GM18498 (cell line): ENCODE data around the gene ASB2.

Experiments
- ATAC-seq: cut with Tn5 transposase; IDR thresholded peaks from one replicate; pipeline ENCODE4 v1.9.1; 2021; ENCODE audit warnings: mild to moderate bottlenecking, moderate library complexity; ENCODE audit not compliant: unreplicated experiment

Gene ASB2

DNA sequence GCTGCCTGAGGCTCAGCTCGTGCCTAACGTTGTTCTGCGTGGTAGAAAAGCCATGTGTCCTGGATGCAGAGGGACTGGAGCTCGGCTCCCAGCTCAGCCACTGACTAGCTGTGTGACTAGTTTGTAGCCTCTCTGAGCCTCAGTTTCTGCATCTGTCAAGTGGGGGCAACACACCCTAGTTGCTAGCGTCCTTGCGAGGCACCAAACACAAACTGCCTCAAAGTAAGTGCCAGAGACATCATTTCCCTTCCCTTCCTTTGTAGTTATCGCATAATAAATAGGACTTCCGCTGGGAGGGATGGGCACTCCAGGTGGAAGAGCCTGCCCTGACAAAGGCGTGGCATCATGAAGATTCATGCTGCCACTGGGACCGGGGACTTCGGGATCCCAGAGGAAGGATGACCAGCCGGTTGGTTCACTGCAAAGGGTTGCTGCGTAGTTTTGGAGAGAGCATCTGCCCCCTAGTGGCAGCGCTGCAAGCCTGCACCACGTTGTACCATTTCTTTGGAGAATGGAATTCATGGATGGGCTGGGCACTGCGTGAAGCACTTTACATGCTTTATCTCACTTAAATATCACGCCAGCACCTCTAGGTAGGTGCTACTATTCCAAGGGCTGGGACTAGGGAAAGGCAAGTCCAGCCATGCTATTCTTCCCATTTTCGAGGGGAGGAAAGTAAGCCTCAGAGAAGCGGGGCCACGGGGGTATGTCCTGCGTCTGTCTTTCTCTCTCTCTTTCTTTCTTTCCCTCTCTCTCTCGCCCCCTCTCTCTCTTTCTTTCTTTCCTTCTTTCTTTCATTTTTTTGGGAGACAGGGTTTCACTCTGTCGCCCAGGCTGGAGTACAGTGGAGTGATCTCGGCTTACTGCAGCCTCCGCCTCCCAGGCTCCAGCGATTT, 25.4 kb upstream of the ASB2 start:
- peak; percentile 78 for ATAC-seq

DNA sequence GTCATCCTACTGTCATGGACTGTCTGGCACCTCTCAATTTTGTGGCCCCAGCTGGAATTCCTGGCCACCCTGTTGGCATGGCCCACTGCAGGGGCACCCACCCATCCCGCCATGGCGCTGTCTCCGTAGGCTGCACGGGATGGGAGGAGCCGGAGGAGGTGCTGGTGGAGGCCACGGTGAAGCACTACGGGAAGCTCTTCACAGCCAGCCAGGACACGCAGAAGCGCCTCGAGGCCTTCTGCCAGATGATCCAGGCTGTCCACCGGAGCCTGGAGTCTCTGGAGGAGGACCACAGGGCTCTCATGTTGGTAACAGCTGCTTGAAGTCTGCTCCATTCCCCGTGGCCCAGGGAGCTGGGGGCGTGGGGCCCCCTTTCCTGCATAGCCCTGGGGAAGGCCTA, 24.6 kb upstream of the ASB2 start:
- no peak for ATAC-seq

DNA sequence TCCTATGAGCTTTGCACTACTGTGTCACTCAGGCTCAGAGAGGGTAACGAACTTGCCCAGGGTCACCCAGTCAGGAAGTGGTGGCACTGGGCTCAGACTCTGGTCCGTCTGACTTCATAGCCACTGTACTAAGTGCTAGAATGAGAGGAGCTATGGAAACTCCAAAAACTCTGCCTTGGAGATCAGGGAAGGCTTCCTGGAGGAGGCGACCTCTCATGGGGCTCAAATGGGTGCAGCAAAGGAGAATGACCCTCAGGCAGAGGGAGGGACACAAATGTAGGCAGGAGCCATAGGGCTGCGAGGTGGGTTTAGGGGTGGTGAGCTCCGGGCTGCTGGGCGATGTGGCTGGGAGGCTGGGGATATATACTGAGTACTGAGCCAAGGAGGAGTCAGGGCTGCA, 23.9 kb upstream of the ASB2 start:
- ATAC-seq: no peak

- ATAC-seq: no peak
Measured at GRCh38 chr14:93999573-93999972, 23.2 kb upstream of the ASB2 start.

DNA sequence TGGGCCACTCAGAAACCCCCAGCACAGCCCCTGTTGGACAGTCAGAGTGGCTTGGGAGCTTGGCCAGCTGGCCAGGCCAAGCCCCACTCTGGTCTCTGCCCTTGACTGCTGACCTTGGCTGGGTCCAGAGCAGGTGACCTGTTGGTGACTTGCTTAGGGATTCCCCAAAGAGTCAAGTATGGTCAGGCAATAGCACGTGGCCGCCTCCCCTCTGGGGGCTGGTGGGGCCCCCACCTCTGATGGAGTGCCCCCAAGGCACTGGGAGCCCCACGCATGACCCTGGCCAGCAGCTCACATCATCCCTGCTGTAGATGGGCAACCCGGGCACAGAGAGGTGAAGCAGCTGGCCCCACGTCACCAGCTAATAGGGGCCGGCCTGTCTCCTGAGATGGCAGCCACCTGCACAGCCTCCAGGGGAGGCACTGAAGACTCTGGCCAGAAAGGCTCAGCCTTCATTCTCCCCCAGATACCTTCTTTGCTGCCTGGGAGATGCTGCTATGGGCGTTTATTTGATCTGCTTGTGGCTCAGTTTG, 22.6 kb upstream of the ASB2 start:
- no peak for ATAC-seq

GRCh38 chr14:93997916-93998870, 21.8 kb upstream of the ASB2 start:
- ATAC-seq: no peak

DNA sequence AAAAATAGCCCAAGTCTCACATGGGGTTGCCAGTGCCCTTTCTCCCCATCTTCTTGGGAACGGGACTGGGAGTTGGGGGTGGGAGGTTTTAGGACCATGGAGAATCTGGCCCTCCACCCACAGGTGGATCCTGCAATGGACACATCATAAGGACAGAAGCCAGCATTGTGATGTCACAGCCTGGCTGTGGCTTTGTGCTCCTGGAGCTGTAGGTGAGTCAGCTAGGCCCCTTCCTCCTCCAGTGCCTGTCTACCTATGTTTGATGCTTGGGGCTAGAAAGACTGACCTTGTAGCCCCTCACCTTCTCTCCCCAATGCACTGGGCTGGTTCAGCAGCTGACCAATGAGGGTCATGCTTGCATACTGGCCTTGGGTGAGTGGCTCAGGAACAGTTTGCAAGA, 20.7 kb upstream of the ASB2 start, which contains the start of gene CCDC197:
CCDC197 (plus strand) TSS at position 220 of the 400 bp plus-strand sequence. CDS start 831 bp downstream, outside the sequence.
- no peak for ATAC-seq

GRCh38 chr14:93996130-93996695, 19.8 kb upstream of the ASB2 start:
- no peak for ATAC-seq

- ATAC-seq: no peak
Measured at GRCh38 chr14:93994919-93995682, 18.7 kb upstream of the ASB2 start.

GRCh38 chr14:93993382-93993781, 17.0 kb upstream of the ASB2 start:
- ATAC-seq: no peak

DNA sequence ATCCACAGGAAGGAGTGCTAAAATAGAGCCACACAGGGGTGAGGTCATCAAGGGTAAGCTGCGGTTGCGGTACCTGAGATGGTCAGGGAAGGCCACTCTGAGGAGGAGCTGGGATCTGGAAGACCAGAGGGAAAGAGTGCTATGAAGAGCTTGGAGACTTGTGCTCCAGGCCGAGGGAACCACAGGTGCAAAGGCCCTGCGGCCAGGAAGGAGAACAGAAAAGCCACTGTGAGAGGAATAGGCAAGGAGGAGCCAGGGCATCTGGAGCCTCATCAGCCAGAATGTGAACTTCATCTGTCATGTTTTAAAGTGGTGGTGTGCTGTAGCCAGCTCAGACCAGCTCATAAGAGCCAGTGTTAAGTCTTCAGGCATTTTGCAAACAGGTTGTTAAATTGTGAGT, 15.3 kb upstream of the ASB2 start:
- no peak for ATAC-seq

DNA sequence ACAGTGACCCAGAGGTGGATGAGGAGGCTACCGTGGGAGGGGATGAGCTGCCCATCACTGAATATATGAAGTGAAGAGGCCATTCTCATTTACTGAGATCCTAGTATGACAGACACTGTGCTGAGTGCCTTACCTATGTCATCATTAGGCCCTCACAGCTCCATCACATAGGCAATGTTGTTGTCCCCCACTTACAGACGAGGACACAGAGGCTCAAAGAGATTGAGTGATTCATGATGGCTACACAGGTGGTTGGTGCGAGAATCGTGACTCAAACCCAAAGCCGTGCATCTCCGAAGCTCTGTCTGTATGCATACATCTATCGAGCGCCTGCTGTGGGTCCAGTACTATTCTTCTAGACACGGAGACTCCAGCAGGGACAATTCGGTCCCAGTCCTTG, 14.8 kb upstream of the ASB2 start:
- ATAC-seq: no peak

DNA sequence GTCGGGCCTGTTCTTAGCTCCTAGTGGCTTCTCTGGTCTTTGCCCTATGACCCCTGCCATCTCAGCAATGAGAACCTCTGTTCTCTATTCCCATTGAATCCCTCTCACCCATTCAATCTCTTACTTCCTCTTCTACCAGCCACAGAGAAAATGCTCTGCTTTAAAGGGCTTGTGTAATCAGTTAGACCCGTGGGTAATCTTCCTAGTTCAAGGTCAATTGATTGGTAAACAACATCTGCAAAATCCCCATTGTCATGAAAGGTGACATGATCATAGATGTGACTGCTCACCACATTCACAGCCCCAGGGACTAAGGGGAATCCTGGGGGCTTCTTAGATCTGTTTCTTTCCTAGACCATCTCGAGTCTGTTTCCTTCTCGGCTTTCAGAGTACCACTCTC, 13.6 kb upstream of the ASB2 start:
- no peak for ATAC-seq

DNA sequence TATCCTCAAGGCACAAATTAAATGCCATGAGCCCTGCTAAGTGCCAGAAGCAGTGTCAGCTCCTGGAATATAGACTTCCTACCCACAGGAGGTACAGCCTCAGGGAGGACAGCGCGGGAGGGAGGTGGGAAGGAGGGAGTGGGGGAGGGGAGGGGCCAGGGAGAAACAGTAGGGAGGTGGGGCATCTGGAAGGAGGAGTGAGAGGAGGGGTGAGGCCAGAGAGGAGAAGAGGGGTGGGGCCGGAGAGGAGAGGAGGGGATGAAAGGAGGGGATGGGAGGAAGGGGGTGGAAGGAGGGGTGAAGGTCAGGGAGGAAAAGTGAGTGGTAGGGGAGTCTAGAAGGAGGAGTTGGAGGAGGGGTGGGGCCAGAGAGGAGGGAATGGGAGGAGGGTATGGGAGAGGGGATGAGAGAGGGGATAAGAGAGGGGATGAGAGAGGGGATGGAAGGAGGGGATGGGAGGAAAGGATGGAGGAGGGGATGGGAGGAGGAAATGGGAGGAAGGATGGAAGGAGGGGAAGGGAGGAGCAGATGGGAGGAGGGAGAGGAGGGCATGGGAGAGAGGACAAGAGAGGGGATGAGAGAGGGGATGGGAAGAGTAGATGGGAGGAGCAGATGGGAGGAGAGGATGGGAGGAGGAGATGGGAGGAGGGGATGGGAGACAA, 11.6 kb upstream of the ASB2 start:
- no peak for ATAC-seq

- ATAC-seq: no peak
Measured at GRCh38 chr14:93987376-93987775, 11.0 kb upstream of the ASB2 start.

DNA sequence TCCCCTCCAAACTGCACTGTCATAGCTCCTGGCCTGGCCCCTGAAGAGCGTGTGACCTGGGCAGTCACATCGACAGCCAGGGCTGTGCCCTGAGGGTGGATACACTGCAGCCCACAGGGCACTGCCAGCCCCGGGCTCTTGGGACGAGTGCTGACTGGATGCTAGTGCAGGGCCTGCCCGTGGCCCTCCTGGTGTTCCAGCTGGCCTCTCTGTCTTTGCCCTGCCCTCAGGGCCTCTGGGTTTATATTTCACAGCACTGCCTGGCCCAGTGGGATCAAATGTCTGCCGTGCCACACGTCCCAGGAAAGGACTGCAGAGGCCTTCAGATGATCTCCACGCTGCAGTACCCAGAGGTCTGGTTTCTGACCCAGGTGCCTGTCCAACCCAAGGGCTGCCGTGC, 10.6 kb upstream of the ASB2 start:
- no peak for ATAC-seq

- no peak for ATAC-seq
Measured at GRCh38 chr14:93984987-93985410, 8.6 kb upstream of the ASB2 start.

GRCh38 chr14:93984070-93984469, 7.7 kb upstream of the ASB2 start:
- ATAC-seq: no peak

DNA sequence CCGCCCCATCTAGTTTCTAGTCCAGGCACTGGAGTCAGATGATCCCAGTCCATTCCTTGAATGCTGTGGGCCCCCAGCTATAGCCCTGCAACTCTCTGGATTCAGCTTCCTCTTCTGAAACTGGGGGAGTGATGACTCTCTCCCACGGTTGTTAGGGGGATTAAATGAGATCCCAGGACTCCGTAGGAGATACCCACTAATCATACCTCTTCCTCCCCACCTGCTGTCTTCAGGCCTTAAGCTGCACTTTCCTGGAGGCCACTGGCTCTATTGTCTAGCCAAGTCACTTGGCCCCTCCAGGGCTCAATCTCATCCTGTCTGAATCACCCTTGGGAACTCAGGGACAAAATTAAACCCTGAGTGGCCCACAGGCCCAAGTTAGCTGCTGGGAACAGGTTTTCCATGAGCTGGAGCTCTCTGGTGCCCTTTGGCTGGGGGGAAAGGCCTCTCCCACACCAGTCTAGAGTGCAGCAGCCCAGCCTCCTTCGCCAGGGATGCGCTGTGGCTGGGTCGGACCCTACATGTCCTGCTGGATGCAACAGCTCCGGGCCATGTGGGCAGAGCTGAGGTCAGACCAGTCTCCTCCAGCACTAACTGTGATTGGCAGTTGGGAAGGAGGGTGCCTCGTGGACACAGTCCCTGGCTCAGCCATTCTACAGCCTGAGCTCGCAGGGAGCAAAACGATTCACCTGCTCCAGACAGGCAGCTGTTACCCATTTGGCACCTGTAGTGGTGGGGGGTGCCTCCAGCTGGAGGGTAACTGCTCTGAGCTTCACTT, 6.0 kb upstream of the ASB2 start:
- ATAC-seq: no peak
